Hematopoietic multipotent progenitor cell treated with erythropoietin and hydrocortisone succinate and interleukin-3 and kit ligand, for 8 days (in vitro differentiated cells): ENCODE measurements around the gene ABHD10.

ENCODE experiments used
- DNase-seq: peaks from one replicate; pipeline ENCODE4 v3.0.0-alpha.2; 2015

The ABHD10 gene

GRCh38 chr3:111978583-111979433 is at the start of gene ABHD10:
ABHD10 (plus strand) TSS chr3:111979026; CDS start chr3:111979062, 36 bp downstream.
- DNase-seq, result peak; percentile 98

GRCh38 chr3:111929484-111929883 is 49.3 kb upstream of the ABHD10 start:
- no peak for DNase-seq

- DNase-seq, result peak; percentile 53
These were observed 45.9 kb upstream of the ABHD10 start for GRCh38 chr3:111932946-111933345.

- no peak for DNase-seq
These were observed 42.5 kb upstream of the ABHD10 start for GRCh38 chr3:111936191-111936841.

DNA sequence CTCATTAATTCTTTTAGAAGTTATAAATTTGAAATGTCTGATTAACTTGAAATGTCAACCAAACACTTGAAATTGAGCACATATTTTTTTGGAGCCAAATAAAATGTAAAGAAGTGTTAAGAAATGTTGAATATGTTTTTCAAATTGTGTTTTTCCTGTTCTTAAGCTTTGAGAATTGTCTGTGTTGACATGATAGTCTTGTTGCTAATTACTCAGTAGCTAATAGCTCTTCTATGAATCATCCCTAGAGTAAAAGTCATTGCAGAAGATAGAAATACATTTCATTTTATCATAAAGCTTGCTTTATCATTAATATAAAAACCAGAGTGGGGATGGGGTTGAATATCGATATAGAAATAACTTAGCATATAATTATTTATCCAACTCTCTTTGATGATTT is 41.9 kb upstream of the ABHD10 start:
- no peak for DNase-seq

GRCh38 chr3:111937871-111938270 is 41.0 kb upstream of the ABHD10 start:
- DNase-seq, result no peak

DNA sequence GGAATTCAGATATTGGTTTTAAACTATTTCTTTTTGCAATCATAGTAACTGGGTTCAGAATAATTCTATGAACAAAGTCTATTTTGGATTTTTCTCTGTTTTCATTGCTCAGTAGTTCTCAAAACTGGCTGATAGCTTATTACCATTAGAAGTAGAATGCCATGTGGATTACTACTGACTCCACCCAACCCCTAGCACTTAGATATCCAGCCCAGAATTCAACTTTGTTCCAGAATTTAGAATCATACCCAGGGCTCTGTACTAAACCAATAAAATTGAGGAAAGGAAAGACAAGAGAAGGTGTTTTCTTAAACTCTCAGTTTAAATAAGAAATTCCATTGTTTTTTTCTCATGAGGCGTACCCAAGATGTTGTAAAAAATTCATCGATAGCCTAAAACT is 39.0 kb upstream of the ABHD10 start:
- no peak for DNase-seq

GRCh38 chr3:111943533-111943932 is 35.3 kb upstream of the ABHD10 start:
- DNase-seq, result no peak

DNA sequence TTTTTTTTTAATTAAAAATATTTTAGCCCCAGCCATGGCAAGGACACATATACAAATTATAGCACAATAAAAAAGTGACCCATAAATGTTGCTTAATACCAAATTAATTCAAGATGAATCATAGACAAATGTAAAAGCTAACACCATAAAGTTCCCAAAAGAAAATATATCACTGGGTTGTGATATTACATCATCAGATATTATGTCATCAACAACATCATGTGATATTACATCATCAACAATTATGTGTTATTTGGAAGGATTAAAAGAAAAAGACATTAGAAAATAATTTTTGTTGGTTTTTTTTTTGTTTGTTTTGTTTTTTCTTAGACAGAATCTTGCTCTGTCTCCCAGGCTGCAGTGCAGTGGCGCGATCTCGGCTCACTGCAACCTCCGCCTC is 34.5 kb upstream of the ABHD10 start:
- no peak for DNase-seq

DNA sequence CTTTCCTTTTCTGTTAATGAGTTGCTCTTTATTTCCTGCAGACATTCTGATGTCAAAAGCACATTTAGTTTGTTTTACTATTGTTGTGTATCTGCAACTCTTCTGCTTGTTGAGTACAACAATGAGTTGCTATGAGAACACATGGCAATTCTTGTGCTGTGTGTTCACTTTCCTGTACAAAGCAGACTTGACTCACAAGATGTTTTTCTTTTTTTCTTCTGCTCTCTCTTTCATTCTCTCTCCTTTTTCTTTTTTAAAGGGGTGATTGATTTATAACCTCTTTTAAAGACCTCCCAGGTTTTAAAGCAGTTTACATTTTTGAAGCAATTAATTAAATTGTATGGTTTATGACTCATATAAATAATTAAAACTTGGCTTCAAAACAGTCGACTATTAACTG is 31.6 kb upstream of the ABHD10 start:
- no peak for DNase-seq

- DNase-seq, result no peak
These were observed 30.0 kb upstream of the ABHD10 start for GRCh38 chr3:111948786-111949185.

DNA sequence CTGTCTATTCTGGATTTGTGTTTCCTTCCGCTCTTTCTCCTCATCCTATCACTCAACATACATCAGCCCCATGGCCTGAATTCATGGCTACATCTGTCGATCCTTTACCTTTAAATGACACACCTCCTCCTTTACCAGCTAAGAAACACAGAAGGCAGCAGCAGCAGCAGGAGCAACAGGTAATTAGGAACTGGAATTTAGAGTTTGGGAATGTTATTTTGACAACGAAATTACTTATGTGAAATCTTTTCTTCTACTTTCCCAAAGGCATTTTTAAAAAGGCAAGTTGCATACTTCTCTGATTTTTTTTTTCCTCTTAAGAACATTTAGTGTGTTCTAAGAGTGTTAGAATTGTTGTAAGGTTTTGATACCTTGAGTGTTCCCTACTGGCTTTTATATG is 29.1 kb upstream of the ABHD10 start:
- no peak for DNase-seq

DNA sequence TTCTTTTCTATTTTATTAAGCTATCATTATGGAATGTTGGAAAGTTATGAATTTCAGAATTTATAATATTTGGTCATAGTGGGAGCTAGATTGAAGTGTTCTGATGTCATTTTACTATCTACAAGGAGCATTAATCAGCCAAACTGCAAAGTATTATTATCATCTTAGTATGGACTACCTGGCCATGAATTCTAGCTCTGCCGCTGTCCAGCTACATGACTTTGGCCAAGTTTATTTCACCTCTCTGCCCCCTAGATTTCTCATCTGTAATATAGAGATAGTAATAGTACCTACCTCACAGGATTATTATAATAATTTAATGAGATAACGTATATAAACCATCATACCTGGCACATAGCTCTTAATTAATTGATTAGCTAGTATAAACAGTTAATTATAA is 27.8 kb upstream of the ABHD10 start:
- no peak for DNase-seq

GRCh38 chr3:111952086-111952485 is 26.7 kb upstream of the ABHD10 start:
- no peak for DNase-seq

DNA sequence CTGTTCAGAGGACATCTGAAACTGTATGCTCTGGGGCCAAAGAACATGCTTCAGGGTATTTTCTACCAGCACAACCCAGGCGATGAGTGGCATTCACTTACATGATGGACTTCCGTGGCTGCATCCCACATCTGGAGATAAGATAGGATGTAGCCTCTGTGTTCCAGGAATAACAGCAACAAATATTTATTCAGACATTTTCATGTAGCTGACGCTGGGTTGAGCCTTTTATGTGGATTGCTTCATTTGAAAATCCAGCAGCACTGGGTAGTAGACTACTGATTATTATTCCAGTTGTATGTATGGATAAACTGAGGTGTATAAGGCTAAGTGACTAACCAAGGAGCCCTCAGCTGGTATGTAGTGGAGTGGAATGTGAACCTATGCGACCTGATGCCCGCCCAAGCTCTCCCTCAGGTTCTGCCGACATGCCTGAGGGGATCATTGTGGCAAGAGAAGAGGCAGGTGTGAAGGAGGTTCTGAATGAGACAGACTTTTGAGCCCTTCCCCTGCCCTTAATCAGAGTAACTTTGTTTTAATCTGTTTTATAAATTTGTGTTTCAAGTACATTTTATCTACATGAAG is 25.9 kb upstream of the ABHD10 start:
- no peak for DNase-seq

DNA sequence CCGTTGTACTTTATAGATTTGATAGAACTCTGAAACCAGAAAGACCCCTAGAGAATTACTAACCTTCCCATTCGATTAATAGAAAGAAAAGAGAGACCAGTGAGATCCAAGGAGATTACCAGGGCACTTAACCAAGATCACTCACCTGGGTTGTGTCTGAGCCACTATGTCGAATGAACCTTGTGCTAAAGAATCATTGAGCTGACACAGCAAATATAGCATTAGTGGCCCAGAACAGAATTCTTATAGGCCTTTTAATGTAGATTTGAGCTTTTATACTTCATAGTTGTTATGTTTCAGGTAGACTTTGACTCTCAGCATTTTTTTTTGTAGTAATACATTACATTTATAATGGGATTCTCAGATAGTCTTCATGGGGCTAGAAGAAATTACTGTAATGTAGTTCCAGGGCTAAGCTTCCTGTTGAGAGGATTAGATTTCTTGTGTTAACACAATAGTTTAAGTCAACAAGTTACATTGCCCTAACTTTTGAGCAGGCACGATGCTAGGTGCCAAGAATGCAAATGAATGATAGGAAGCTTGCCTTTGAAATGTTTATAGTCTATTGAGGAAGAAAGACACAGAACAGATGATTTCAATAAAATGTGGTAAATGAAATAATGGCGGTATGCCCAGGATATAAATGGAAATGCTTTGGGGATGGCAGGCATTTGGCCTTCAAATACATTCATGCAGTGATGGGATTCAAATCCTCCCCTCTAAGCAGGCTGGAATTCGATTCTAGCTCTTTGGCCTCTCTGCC is 24.4 kb upstream of the ABHD10 start:
- DNase-seq, result no peak

- no peak for DNase-seq
These were observed 22.9 kb upstream of the ABHD10 start for GRCh38 chr3:111955876-111956275.

- DNase-seq, result no peak
These were observed 22.4 kb upstream of the ABHD10 start for GRCh38 chr3:111956449-111956848.

- no peak for DNase-seq
These were observed 21.7 kb upstream of the ABHD10 start for GRCh38 chr3:111956995-111957734.

GRCh38 chr3:111961461-111962164 is 17.2 kb upstream of the ABHD10 start:
- DNase-seq, result no peak

DNA sequence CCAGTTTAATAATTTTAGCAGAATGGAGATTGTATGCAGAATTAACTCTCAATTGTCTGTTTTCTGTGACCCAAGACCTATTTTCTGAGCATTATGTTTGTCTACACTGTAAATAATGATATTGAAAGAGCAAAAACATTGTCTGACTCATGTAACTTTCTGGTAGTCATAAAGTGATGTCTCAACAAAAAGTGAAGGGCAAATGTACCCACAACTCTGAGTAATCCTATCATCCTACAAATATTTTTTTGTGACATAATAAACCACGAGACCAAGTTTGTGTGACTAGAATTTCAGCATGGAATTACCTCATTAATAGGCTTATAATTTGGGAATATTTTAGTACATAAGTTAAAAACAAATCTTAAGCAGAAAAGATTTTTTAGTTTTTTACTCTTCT is 15.4 kb upstream of the ABHD10 start:
- no peak for DNase-seq

DNA sequence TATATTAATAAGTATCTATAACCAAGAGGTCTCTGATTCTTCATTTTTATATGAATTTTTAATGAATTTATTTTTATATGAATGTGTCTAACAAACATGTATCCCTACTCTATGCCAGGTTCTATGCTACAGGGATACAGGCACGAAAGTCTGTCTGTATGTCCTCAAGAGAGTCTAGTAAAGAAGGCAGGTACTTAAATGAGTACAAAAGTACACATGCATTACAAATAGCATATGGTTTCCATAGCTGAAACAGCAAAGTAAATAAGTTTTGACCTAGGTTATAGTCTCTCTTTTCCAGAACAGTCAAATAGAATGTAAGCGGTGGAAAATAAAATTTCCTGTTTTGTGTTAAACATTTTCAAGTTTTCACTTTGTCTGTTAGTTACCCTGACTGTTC is 13.3 kb upstream of the ABHD10 start:
- no peak for DNase-seq
